ENCODE results near the gene LACTB.

DNA sequence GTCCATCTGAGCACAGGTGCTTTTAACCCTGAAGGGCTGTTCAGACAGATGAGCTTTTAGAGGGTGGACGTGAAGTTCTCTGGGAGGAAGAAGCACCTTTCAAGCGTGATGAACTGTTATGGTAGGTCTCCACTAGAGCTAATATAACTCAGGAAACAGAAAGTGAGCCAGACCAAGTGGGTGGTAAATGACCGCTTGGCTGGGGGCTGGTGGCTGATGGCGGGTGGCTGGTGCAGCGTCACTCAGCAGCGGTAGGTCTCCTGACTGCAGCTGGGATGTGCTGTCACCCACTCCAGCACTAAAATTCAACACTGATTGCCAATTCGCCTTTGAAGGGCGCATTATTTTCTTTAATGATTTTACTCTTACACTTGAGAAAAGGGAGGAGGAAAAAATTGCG lies 31.2 kb upstream of the LACTB start:
- TF ChIP-seq, protein P1, sequence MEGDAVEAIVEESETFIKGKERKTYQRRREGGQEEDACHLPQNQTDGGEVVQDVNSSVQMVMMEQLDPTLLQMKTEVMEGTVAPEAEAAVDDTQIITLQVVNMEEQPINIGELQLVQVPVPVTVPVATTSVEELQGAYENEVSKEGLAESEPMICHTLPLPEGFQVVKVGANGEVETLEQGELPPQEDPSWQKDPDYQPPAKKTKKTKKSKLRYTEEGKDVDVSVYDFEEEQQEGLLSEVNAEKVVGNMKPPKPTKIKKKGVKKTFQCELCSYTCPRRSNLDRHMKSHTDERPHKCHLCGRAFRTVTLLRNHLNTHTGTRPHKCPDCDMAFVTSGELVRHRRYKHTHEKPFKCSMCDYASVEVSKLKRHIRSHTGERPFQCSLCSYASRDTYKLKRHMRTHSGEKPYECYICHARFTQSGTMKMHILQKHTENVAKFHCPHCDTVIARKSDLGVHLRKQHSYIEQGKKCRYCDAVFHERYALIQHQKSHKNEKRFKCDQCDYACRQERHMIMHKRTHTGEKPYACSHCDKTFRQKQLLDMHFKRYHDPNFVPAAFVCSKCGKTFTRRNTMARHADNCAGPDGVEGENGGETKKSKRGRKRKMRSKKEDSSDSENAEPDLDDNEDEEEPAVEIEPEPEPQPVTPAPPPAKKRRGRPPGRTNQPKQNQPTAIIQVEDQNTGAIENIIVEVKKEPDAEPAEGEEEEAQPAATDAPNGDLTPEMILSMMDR (IDR thresholded peaks at IDR 0.05; ENCODE audit: poor library complexity), result no peak
- TF ChIP-seq EZH2 (IDR thresholded peaks at IDR 0.05; ENCODE audit: borderline replicate concordance) (no peak), EZH2phosphoT487 (IDR thresholded peaks at IDR 0.05; ENCODE audit: low read depth, severe bottlenecking, unreplicated experiment) (no peak)
